Left cardiac atrium (tissue), 4 donors: Measurements from ENCODE around the gene CCDC33. TPM values are rescaled to one million over a fixed set of nuclear protein-coding genes. Genes with fewer than 3 reads are reported as not detected.

ENCODE experiments used
- ATAC-seq, 2 donors: fragments of 200-7000 bp; cut with Tn5 transposase; one replicate each; pipeline ENCODE4 v1.9.1; 2020; ENCODE audit warnings: mild to moderate bottlenecking in 2 of 2, moderate library complexity in 2 of 2
- DNase-seq: peaks from one replicate; pipeline ENCODE4 v3.0.0-alpha.2; 2020
- intact Hi-C, 2 donors: fragments of 100-400 bp; cut with DNase I; formaldehyde crosslinking; loops; one replicate each; pipeline versions ENCODE4 v1.14.1 to v1.15.1; 2022 to 2023
- total RNA-seq, 2 donors: library from RNA; stranded (reverse); fragmentation: NEBNext Ultra II Directional; extraction: Animal tissue kit (Norgen Biotek cat#: 25700); gene quantifications; one replicate each; pipeline ENCODE4 v1.2.1, GENCODE V29; 2021
- donor health status: DM: no; HTN: yes; CAD: no.
- donor health status: DM: no; HTN: yes; CAD: no; lungs with severe emphysema.
- donor health status: DM: yes; HTN: yes; CAD: no.
- donor health status: Dilated cardiomyopathy.

CCDC33 gene
- total RNA-seq, 2 donors from 2014 or later = not detected

GRCh38 chr15:74270155-74270554 is 34.0 kb downstream of the CCDC33 start:
- DNase-seq (no peak), ATAC-seq (no peak)
- intact Hi-C loops = no loop called here

GRCh38 chr15:74270854-74271520 is 34.9 kb downstream of the CCDC33 start:
- DNase-seq (no peak), ATAC-seq (no peak)
- intact Hi-C loops = no loop called here

DNA sequence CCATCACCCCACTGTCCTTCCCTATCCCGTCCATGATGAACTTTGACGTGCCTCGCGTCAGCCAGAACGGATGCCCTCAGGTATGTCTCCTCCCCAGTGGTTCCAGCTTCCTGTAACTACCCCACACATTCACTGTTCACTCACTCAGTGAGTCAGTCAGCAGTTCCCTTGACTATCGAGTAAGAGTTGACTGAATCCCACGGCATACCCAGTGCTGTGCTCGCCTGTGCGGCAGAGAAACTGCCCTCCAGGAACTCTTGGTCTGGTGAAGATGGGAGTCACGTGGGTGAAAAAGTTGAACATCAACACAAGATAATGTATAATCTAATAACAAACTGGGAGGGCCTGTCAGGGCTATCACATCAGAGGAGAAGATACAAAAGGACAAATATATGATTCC is 36.7 kb downstream of the CCDC33 start:
- intact Hi-C loops = no loop called here
- DNase-seq (no peak), ATAC-seq (no peak)

GRCh38 chr15:74274470-74275038 is 38.4 kb downstream of the CCDC33 start:
- intact Hi-C loops = no loop called here

DNA sequence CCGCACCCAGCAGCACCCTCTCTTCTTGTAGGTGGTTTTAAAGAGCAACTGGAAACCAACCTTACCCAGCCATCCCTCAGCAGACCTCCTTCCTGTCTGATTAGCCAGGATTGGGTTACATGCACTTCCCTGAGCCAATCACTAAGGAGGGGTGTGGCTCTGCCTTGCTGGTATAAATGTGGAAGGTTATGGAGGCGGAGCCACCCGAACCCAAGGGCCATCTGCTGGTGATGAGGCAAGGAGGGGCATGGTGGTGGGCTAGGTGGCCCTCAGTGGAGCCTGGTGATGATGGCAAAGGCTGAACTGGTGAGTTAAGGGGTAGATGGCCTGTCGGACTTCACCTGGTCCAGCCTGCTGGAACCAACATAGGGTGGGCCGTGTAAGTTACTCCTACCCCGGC is 39.8 kb downstream of the CCDC33 start:
- no peak for ATAC-seq
- intact Hi-C loops = no loop called here

More at GRCh38 chr15:74274470-74275038, 38.4 kb downstream of the CCDC33 start:
- no peak for DNase-seq
- no peak for ATAC-seq

DNA sequence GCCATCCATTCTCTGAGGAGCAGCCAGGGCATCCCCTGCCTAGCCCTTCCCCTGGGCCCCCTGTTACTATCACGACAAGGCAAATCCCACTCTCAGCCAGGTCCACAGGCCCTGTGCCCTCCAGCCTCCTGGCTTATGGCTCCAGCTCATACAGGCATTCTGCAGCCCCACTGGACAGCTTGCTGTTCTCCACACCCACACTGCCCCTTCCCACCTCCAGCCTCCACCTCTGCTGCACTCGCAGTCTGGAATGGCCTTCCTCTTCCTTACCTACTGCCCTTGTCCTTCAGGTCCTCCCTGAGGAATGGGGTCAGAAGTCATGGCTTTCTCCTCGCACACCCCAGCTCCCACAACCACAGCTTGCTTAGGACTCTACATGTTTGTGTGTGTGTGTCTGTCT is 40.4 kb downstream of the CCDC33 start:
- intact Hi-C loops = no loop called here
- DNase-seq (no peak), ATAC-seq (no peak)

More for the DNA sequence above, 39.8 kb downstream of the CCDC33 start:
- no peak for DNase-seq

GRCh38 chr15:74277242-74277810 is 41.2 kb downstream of the CCDC33 start:
- DNase-seq (no peak), ATAC-seq (no peak)
- intact Hi-C loops = no loop called here

- ATAC-seq = no peak
- DNase-seq = no peak
- intact Hi-C loops = no loop called here
These were observed 42.1 kb downstream of the CCDC33 start for GRCh38 chr15:74278207-74278606.

DNA sequence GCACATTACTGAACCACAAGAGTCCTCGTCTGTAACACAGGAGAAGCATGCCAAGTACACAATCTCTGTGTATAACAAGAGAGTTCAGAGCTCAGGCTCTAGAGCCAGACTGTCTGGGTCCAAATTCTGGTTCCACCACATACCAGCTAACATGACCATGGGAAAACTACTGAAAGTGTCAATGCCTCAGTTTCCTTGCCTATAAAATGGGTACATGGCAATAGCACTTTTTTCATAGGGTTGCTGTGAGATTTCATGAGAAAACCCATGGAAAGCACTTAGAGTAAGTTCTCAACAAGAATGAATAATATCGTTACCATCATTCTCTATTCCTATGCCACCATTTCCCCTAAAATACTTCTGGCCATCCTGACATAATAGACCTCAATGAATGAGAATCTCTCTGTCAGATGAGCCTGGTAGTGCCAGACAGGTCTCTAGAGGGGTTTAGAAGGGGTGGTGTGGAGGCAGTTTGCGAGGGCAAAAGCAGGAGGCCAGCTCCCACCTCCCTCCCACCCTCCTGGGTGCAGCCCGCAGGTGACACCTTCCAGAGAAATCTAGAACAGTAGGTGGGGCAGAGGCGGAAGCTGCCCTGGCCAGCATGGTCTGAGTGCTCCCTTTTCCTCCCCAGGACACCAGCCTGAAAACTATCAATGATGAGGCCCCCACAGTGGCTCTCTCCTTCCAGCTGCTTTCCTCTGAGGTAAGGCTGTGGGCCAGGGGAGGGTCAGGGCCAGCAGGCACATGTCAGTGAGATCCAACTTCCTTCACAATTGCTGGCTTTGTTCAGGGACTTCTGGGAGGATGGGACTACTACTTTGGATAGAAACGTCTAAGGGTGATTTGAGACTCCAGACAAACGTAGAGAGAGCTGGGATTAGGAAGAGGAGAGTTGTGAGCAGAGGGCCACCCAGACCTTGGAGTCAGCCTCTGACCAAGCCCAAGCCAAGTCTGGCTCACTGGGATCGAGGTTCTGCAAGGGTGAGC is 45.3 kb downstream of the CCDC33 start:
- ATAC-seq = no peak
- intact Hi-C loops = no loop called here
- no peak for DNase-seq

- intact Hi-C loops = no loop called here
- ATAC-seq = no peak
These were observed 47.2 kb downstream of the CCDC33 start for GRCh38 chr15:74283368-74283767.

GRCh38 chr15:74289671-74290070 is 53.5 kb downstream of the CCDC33 start:
- DNase-seq (no peak), ATAC-seq (no peak)
- intact Hi-C loops = no loop called here

More at GRCh38 chr15:74283368-74283767, 47.2 kb downstream of the CCDC33 start:
- DNase-seq = no peak

DNA sequence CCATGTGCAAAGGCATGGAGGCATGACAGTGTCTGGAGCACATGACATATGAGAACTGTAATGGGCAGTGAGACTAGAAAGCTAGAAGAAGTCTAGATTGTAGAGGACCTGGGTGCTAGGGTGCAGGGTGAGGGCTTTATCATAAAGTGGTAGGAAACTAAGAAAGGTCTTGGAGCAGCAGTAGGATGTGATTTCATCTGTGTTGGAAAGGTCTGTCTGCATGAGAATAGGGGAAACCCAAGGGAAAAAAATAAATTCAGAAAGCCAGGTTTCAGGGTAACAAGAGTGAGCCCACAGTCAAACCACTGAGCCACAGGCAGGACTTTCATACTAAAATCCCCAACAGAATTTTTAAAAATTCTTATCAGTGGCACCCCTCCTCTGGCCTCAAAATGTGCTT is 54.5 kb downstream of the CCDC33 start:
- DNase-seq (no peak), ATAC-seq (no peak)
- intact Hi-C loops = no loop called here

GRCh38 chr15:74291101-74292071 is 55.3 kb downstream of the CCDC33 start:
- ATAC-seq (peak; percentile 89 to 90), DNase-seq (peak; percentile 91)
- intact Hi-C loops = no loop called here

- intact Hi-C loops = no loop called here
- DNase-seq (no peak), ATAC-seq (no peak)
These were observed 57.1 kb downstream of the CCDC33 start for GRCh38 chr15:74293021-74293810.

GRCh38 chr15:74294010-74294409 is 57.9 kb downstream of the CCDC33 start:
- ATAC-seq = no peak
- intact Hi-C loops = no loop called here

DNA sequence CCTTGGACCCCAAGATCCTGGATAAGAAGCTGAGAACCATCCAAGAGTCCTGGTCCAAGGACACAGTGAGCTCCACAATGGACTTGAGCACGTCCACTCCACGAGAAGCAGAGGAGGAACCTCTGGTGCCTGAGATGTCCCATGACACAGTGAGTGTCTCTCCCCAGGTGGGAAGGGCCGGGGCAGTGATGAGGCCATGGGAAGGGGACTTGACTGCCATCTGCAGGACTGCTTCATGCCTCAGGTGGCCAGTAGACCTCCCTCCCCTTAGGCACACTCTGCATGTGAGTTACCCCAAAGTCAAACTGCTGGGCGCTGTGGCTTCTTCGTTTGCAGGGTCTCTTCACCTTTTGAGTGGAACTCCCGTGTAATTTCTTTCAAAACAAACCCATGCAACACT is 59.7 kb downstream of the CCDC33 start:
- ATAC-seq (no peak), DNase-seq (no peak)
- intact Hi-C loops = no loop called here

More at GRCh38 chr15:74294010-74294409, 57.9 kb downstream of the CCDC33 start:
- DNase-seq = no peak

DNA sequence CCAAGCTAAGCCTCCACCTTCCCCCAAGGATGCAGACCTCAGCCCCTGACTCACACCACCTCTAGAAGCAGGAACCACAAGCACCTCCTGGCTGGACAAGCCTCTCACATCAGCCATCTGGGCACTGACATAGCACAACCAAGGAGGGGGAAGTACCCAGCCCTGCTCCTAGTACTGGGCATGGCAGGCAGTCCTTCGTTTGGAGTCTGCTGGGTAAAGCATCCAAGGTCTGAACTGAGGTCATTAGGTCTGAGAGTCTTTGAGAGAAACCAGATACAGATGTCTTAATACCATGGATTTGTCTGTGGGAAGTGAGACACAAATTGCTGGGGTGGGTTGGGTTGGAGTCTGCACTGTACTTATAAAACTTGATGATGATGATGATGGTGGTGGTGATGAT is 61.8 kb downstream of the CCDC33 start:
- intact Hi-C loops = no loop called here
- ATAC-seq = no peak
- no peak for DNase-seq
